Mammary epithelial cell (primary cell): ENCODE results near the gene UCHL3.

Experiments used
- CTCF ChIP-seq, 2 donors: IDR thresholded peaks in 1 of 2; conservative IDR thresholded peaks in 1 of 2; 2 replicates each; pipeline ENCODE4 v1.5.1; 2011 to 2012; ENCODE audit warnings: inconsistent platforms in 2 of 2, low read length in 2 of 2, mild to moderate bottlenecking in 2 of 2, control low read depth in 1 of 2, low read depth in 1 of 2; ENCODE audit not compliant: insufficient read depth in 1 of 2; ENCODE audit errors: extremely low read depth in 1 of 2
- EZH2 ChIP-seq: IDR thresholded peaks from 2 replicates; pipeline ENCODE4 v1.6.1; 2012; ENCODE audit warnings: low read length, inconsistent platforms, borderline replicate concordance

DNA sequence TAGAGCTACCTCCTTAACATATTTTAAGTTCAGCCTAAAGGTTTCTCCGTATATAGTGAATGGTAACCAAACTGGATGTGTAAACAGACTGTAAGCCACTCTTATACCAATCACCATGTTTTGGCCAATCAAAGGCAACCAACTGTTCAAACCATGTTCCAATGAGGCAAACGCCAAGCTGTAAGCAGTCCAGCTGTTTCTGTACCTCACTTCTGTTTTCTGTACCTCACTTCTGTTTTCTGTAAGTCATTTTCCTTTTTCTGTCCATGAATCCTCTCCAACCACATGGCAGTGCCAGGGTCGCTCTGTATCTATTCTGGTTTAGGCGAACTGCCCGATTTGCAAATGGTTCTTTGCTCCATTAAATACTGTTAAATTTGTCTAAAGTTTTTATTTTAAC is 36.3 kb upstream of the UCHL3 start:
- TF ChIP-seq EZH2 = no peak
- no peak for TF ChIP-seq CTCF (conservative IDR thresholded peaks at IDR 0.05 in 1 of 2, IDR thresholded peaks at IDR 0.05 in 1 of 2; ENCODE audit: extremely low read depth in 1 of 2, insufficient read depth in 1 of 2, low read depth in 1 of 2, low read length in 2 of 2)
